Spleen (tissue), 7 donors: ENCODE data around the gene PSMD2.

Source experiments
- POLR2A ChIP-seq, 3 donors: fragments of 450-650 bp; IDR thresholded peaks; one replicate each; pipeline ENCODE4 v1.5.1; 2017; ENCODE audit warnings: antibody characterized with exemption in 3 of 3, mild to moderate bottlenecking in 1 of 3
- TF ChIP-seq, protein P1 (sequence below), 11 experiments: fragments of 200-600 bp in 7 of 11; fragments of 450-650 bp in 4 of 11; sonication (generic) in 4 of 11; IDR thresholded peaks in 8 of 11; conservative IDR thresholded peaks in 3 of 11; 1 replicate in 7 of 11; 2 replicates in 4 of 11; pipeline versions ENCODE4 v1.4.0 to v1.8.0; 2016 to 2021; ENCODE audit warnings: antibody characterized with exemption in 11 of 11, inconsistent platforms in 4 of 11, mild to moderate bottlenecking in 1 of 11
- donor health status: DM: no; HTN: no; CAD: no; lungs with moderate emphysema.
- donor health status: DM: no; HTN: no; CAD: no.
- donor health status: DM: no; HTN: no; CAD: no.

GRCh38 chr3:184296616-184297015 is 2.4 kb upstream of the PSMD2 start:
- TF ChIP-seq, protein P1, sequence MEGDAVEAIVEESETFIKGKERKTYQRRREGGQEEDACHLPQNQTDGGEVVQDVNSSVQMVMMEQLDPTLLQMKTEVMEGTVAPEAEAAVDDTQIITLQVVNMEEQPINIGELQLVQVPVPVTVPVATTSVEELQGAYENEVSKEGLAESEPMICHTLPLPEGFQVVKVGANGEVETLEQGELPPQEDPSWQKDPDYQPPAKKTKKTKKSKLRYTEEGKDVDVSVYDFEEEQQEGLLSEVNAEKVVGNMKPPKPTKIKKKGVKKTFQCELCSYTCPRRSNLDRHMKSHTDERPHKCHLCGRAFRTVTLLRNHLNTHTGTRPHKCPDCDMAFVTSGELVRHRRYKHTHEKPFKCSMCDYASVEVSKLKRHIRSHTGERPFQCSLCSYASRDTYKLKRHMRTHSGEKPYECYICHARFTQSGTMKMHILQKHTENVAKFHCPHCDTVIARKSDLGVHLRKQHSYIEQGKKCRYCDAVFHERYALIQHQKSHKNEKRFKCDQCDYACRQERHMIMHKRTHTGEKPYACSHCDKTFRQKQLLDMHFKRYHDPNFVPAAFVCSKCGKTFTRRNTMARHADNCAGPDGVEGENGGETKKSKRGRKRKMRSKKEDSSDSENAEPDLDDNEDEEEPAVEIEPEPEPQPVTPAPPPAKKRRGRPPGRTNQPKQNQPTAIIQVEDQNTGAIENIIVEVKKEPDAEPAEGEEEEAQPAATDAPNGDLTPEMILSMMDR (IDR thresholded peaks at IDR 0.05 in 8 of 11, conservative IDR thresholded peaks at IDR 0.05 in 3 of 11): no peak
- no peak for TF ChIP-seq POLR2A (IDR thresholded peaks at IDR 0.05)
